ENCODE measurements around the gene JAKMIP2.

DNA sequence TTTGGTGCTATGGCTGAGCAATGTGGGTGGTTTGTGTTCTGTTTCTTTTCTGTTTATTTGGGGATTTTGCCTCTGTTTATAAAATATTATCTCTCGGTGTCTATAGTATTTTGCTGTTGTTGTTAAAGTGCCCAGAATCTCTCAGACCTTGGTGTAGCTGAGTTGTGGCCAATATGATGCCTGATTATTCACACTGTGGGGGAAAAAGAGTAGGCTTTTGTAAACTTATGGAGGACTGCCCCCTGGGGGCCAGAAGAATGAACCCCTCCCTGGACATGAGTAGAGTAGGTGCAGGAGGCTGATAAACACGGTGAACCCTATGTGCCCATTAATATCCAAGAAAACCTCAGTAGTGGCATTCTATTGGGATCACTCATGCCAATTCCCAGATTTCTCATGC lies 223.7 kb downstream of the JAKMIP2 start:
- TF ChIP-seq, protein P1, sequence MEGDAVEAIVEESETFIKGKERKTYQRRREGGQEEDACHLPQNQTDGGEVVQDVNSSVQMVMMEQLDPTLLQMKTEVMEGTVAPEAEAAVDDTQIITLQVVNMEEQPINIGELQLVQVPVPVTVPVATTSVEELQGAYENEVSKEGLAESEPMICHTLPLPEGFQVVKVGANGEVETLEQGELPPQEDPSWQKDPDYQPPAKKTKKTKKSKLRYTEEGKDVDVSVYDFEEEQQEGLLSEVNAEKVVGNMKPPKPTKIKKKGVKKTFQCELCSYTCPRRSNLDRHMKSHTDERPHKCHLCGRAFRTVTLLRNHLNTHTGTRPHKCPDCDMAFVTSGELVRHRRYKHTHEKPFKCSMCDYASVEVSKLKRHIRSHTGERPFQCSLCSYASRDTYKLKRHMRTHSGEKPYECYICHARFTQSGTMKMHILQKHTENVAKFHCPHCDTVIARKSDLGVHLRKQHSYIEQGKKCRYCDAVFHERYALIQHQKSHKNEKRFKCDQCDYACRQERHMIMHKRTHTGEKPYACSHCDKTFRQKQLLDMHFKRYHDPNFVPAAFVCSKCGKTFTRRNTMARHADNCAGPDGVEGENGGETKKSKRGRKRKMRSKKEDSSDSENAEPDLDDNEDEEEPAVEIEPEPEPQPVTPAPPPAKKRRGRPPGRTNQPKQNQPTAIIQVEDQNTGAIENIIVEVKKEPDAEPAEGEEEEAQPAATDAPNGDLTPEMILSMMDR (conservative IDR thresholded peaks at IDR 0.05 in 1 of 2, IDR thresholded peaks at IDR 0.05 in 1 of 2; ENCODE audit: extremely low read depth in 1 of 2, insufficient read depth in 1 of 2, low read depth in 1 of 2, low read length in 2 of 2) = peak; percentile 61 to 71
- TF ChIP-seq EZH2 (IDR thresholded peaks at IDR 0.05; ENCODE audit: borderline replicate concordance, low read length) = no peak

Data from mammary epithelial cell (primary cell).